SK-N-SH (cell line): ENCODE data around the gene CNNM1. TPM values are rescaled to one million over a fixed set of nuclear protein-coding genes. Genes with fewer than 3 reads are reported as not detected.

Experiments
- CTCF ChIA-PET: fragments of 300-600, 350-600 bp; formaldehyde crosslinking; extraction: SDS; loops from one replicate; lab custom pipeline; 2021; lab: Yijun Ruan, JAX
- POLR2A ChIA-PET: fragments of 350-600 bp; sonication (Branson Sonifier 250); formaldehyde crosslinking; extraction: SDS; loops from one replicate; lab custom pipeline; 2020; ENCODE audit warnings: antibody characterized with exemption, inconsistent platforms; lab: Yijun Ruan, JAX
- DNase-seq: peaks from one replicate; pipeline ENCODE4 v3.0.0; 2012
- H2AFZ ChIP-seq: fragments of 200-600 bp; sonication (generic); 2 replicates; pipeline ENCODE4 v1.8.1; 2016; ENCODE audit warnings: antibody characterized with exemption, mild to moderate bottlenecking, low read depth
- H3F3A ChIP-seq: fragments of 200-600 bp; sonication (generic); replicated peaks from 2 replicates; pipeline ENCODE3; 2016; ENCODE audit warnings: antibody characterized with exemption, mild to moderate bottlenecking; ENCODE audit not compliant: insufficient read depth
- H3K27ac ChIP-seq, 2 experiments: fragments of 200-500 bp in 1 of 2; fragments of 200-600 bp in 1 of 2; sonication (Bioruptor generic) in 1 of 2; sonication (generic), shearing (Covaris generic) in 1 of 2; 2 replicates each; pipeline versions ENCODE4 v1.5.1 to v1.6.1; 2014 to 2016; ENCODE audit warnings: low read depth in 2 of 2, inconsistent platforms in 1 of 2, low read length in 1 of 2, mild to moderate bottlenecking in 1 of 2, mixed read lengths in 1 of 2
- H3K27me3 ChIP-seq: fragments of 200-600 bp; sonication (generic), shearing (Covaris generic); 2 replicates; pipeline ENCODE4 v1.6.1; 2016; ENCODE audit warnings: mixed run types; ENCODE audit not compliant: insufficient read depth
- H3K36me3 ChIP-seq, 2 experiments: fragments of 200-500 bp in 1 of 2; fragments of 200-600 bp in 1 of 2; sonication (Bioruptor generic) in 1 of 2; sonication (generic) in 1 of 2; replicated peaks in 1 of 2; 2 replicates each; pipeline versions ENCODE3 to v1.5.1; 2014 to 2016; ENCODE audit warnings: low read length in 1 of 2, mild to moderate bottlenecking in 1 of 2; ENCODE audit not compliant: insufficient read depth in 2 of 2, control insufficient read depth in 1 of 2
- H3K4me1 ChIP-seq, 2 experiments: fragments of 200-500 bp in 1 of 2; fragments of 200-600 bp in 1 of 2; sonication (Bioruptor generic) in 1 of 2; sonication (generic), shearing (Covaris generic) in 1 of 2; 2 replicates each; pipeline versions ENCODE4 v1.5.1 to v1.6.1; 2014 to 2016; ENCODE audit warnings: low read depth in 1 of 2, low read length in 1 of 2, mixed run types in 1 of 2; ENCODE audit not compliant: insufficient read depth in 2 of 2, control insufficient read depth in 1 of 2
- H3K4me2 ChIP-seq: fragments of 200-600 bp; sonication (generic), shearing (Covaris generic); 2 replicates; pipeline ENCODE4 v1.6.1; 2017; ENCODE audit warnings: mixed run types
- H3K4me3 ChIP-seq, 2 experiments: fragments of 200-500 bp in 1 of 2; fragments of 200-600 bp in 1 of 2; sonication (Bioruptor generic) in 1 of 2; sonication (generic), shearing (Covaris generic) in 1 of 2; 2 replicates each; pipeline versions ENCODE4 v1.5.1 to v1.8.1; 2014 to 2016; ENCODE audit warnings: low read depth in 2 of 2, inconsistent platforms in 1 of 2, low read length in 1 of 2, mild to moderate bottlenecking in 1 of 2, mixed read lengths in 1 of 2, moderate library complexity in 1 of 2
- H3K79me2 ChIP-seq: fragments of 200-600 bp; sonication (generic); 2 replicates; pipeline ENCODE4 v1.8.1; 2017; ENCODE audit warnings: mild to moderate bottlenecking; ENCODE audit not compliant: insufficient read depth
- H3K9ac ChIP-seq: fragments of 200-600 bp; sonication (generic); 2 replicates; pipeline ENCODE4 v1.6.1; 2017; ENCODE audit warnings: mixed run types
- H3K9me2 ChIP-seq: fragments of 200-600 bp; sonication (generic); 2 replicates; pipeline ENCODE4 v1.6.1; 2017; ENCODE audit warnings: mixed run types
- H3K9me3 ChIP-seq: fragments of 200-600 bp; sonication (generic); 2 replicates; pipeline ENCODE4 v1.6.1; 2017; ENCODE audit warnings: mixed run types, mild to moderate bottlenecking, moderate library complexity
- H4K20me1 ChIP-seq: fragments of 200-600 bp; sonication (generic); 2 replicates; pipeline ENCODE4 v1.6.1; 2017; ENCODE audit warnings: mild to moderate bottlenecking, mixed run types; ENCODE audit not compliant: insufficient read depth
- ELF1 ChIP-seq: IDR thresholded peaks from 2 replicates; pipeline ENCODE4 v1.4.0; 2012
- EZH2phosphoT487 ChIP-seq: fragments of 200-600 bp; sonication (generic); IDR thresholded peaks from 2 replicates; pipeline ENCODE4 v1.6.1; 2017; ENCODE audit warnings: low read depth, mixed run types, mild to moderate bottlenecking, antibody characterized with exemption, moderate library complexity, borderline replicate concordance
- FOXM1 ChIP-seq: IDR thresholded peaks from 2 replicates; pipeline ENCODE4 v1.4.0; 2012; ENCODE audit warnings: low read depth, mild to moderate bottlenecking
- IRF3 ChIP-seq: fragments of 150-350 bp; IDR thresholded peaks from 2 replicates; pipeline ENCODE4 v1.6.1; 2016; ENCODE audit warnings: mild to moderate bottlenecking, low read depth, low read length
- JUND ChIP-seq: IDR thresholded peaks from 2 replicates; pipeline ENCODE4 v1.4.0; 2012
- MXI1 ChIP-seq: IDR thresholded peaks from 2 replicates; pipeline ENCODE4 v1.6.1; 2012; ENCODE audit warnings: mild to moderate bottlenecking, low read depth, low read length, improper control_type of control experiment
- NFIC ChIP-seq: IDR thresholded peaks from 2 replicates; pipeline ENCODE4 v1.4.0; 2012; ENCODE audit warnings: borderline replicate concordance
- PBX3 ChIP-seq: IDR thresholded peaks from 2 replicates; pipeline ENCODE4; 2012
- POLR2AphosphoS5 ChIP-seq: IDR thresholded peaks from 2 replicates; pipeline ENCODE4 v1.6.1; 2012; ENCODE audit warnings: low read depth, low read length
- RAD21 ChIP-seq: IDR thresholded peaks from 2 replicates; pipeline ENCODE4 v1.6.1; 2012; ENCODE audit warnings: mild to moderate bottlenecking, low read length
- RCOR1 ChIP-seq: fragments of 150-350 bp; IDR thresholded peaks from 2 replicates; pipeline ENCODE4 v1.6.1; 2017; ENCODE audit warnings: antibody characterized with exemption, low read length
- RFX5 ChIP-seq: IDR thresholded peaks from 2 replicates; pipeline ENCODE4 v1.6.1; 2012; ENCODE audit warnings: mild to moderate bottlenecking, improper control_type of control experiment, low read length
- SIN3A ChIP-seq: IDR thresholded peaks from 2 replicates; pipeline ENCODE4 v1.6.1; 2012; ENCODE audit warnings: low read depth, mild to moderate bottlenecking, low read length, moderate library complexity, borderline replicate concordance
- SMC3 ChIP-seq: IDR thresholded peaks from 2 replicates; pipeline ENCODE4 v1.6.1; 2012; ENCODE audit warnings: low read depth, low read length, improper control_type of control experiment
- TCF12 ChIP-seq: IDR thresholded peaks from 2 replicates; pipeline ENCODE4 v1.4.0; 2012
- TEAD4 ChIP-seq: IDR thresholded peaks from 2 replicates; pipeline ENCODE4 v1.4.0; 2012; ENCODE audit warnings: mild to moderate bottlenecking, borderline replicate concordance; ENCODE audit not compliant: insufficient read depth
- USF2 ChIP-seq: fragments of 150-350 bp; IDR thresholded peaks from 2 replicates; pipeline ENCODE4 v1.6.1; 2017; ENCODE audit warnings: antibody characterized with exemption, low read length, low read depth, borderline replicate concordance
- ZBTB33 ChIP-seq: IDR thresholded peaks from 2 replicates; pipeline ENCODE4 v1.4.0; 2012; ENCODE audit warnings: low read depth, borderline replicate concordance
- WGBS: methylation state at CpG from one replicate; pipeline ENCODE4 v1.1.6; 2017; ENCODE audit warnings: low lambda C conversion rate; 5-methylcytosine and 5-hydroxymethylcytosine counted together
- polyA plus RNA-seq, 3 experiments: library from polyadenylated mRNA; depleted of rRNA; stranded (reverse); fragments of >200 nt; gene quantifications; 2 replicates each; pipeline ENCODE4 v1.2.3, GENCODE V29; 2012

CNNM1 gene
- polyA plus RNA-seq, 1 of the 3 experiments (the other 2 are of a cell fraction) = 0.12 TPM

- H3K4me3 ChIP-seq = no peak overlapping the region
- peaks cover 0 to 4% of the 10 kb centered on the region in 2 experiments; a peak in 1 of 4 replicates for H3K4me1 ChIP-seq
- H3K9me3 ChIP-seq = no peaks in the 10 kb centered on the region
- POLR2A ChIA-PET = no interaction called here
- no peaks in the 10 kb centered on the region for H3F3A ChIP-seq
- H3K4me2 ChIP-seq = no peak overlapping the region
- H3K9ac ChIP-seq = no peak overlapping the region
- H3K9me2 ChIP-seq = no peaks in the 10 kb centered on the region
- H2AFZ ChIP-seq = no peak overlapping the region
- TF ChIP-seq TCF12 (peak; percentile 51; the same call in 1 of the 2 replicates), RCOR1 (no peak), TEAD4 (no peak)
- DNase-seq = no peak
- H3K27me3 ChIP-seq = 0 out of 2 replicates have a peak, but pooled peaks cover 9% of the 10 kb centered on the region
- CTCF ChIA-PET = interaction anchor here (0.6 kb wide), 1 partner anchor 17 kb away, joined by 3 read pairs; no protein-coding TSS in a partner anchor
- no peaks in the 10 kb centered on the region for H3K36me3 ChIP-seq
- H3K27ac ChIP-seq = no peak overlapping the region
- no peaks in the 10 kb centered on the region for H3K79me2 ChIP-seq
- 42% methylated on average over 4 of the region's 4 CpGs for WGBS
- no peaks in the 10 kb centered on the region for H4K20me1 ChIP-seq
Observed at GRCh38 chr10:99364125-99364524, 35.0 kb downstream of the CNNM1 start.

GRCh38 chr10:99365311-99365710, 36.2 kb downstream of the CNNM1 start:
- Histone ChIP-seq H3K4me3 (no peak overlapping the region), H3K27me3 (0 out of 2 replicates have a peak, but pooled peaks cover 4% of the 10 kb centered on the region), H4K20me1 (no peaks in the 10 kb centered on the region), H3K4me2 (no peak overlapping the region), H3K79me2 (no peaks in the 10 kb centered on the region), H3F3A (no peaks in the 10 kb centered on the region), H3K9me2 (no peaks in the 10 kb centered on the region), H3K9me3 (no peaks in the 10 kb centered on the region), H3K36me3 (no peaks in the 10 kb centered on the region), H3K9ac (no peak overlapping the region), H3K27ac (no peak overlapping the region), H2AFZ (no peak overlapping the region), H3K4me1 (peaks cover 0 to 4% of the 10 kb centered on the region in 2 experiments; a peak in 1 of 4 replicates)
- no peak for DNase-seq
- CTCF ChIA-PET = no interaction called here
- POLR2A ChIA-PET = no interaction called here
- TF ChIP-seq PBX3 (no peak), NFIC (no peak), SIN3A (no peak), EZH2phosphoT487 (no peak), RFX5 (no peak), POLR2AphosphoS5 (no peak), RAD21 (no peak), JUND (no peak), TCF12 (no peak)
- 33% methylated on average over 1 of the region's 1 CpG for WGBS

GRCh38 chr10:99365736-99366135, 36.6 kb downstream of the CNNM1 start:
- H3K4me2 ChIP-seq = no peak overlapping the region
- CTCF ChIA-PET = no interaction called here
- TF ChIP-seq TEAD4 (no peak), RAD21 (no peak), RCOR1 (no peak), FOXM1 (no peak), MXI1 (no peak), ZBTB33 (no peak), ELF1 (no peak), USF2 (no peak), IRF3 (no peak), TCF12 (no peak), SIN3A (no peak), SMC3 (no peak)
- TF ChIP-seq, all 33 proteins: peak for 0
- no peak overlapping the region for H3K9ac ChIP-seq
- WGBS = 57% methylated on average over 1 of the region's 1 CpG
- no peaks in the 10 kb centered on the region for H3K27me3 ChIP-seq
- H3K9me3 ChIP-seq = no peaks in the 10 kb centered on the region
- H3F3A ChIP-seq = no peaks in the 10 kb centered on the region
- no peak for DNase-seq
- POLR2A ChIA-PET = no interaction called here
- H3K4me1 ChIP-seq = peaks cover 0 to 4% of the 10 kb centered on the region in 2 experiments; a peak in 1 of 4 replicates
- no peak overlapping the region for H3K4me3 ChIP-seq
- H4K20me1 ChIP-seq = no peaks in the 10 kb centered on the region
- H3K9me2 ChIP-seq = no peaks in the 10 kb centered on the region
- H3K27ac ChIP-seq = no peak overlapping the region
- no peaks in the 10 kb centered on the region for H3K36me3 ChIP-seq
- H3K79me2 ChIP-seq = no peaks in the 10 kb centered on the region
- H2AFZ ChIP-seq = no peak overlapping the region
